ENCODE results near the gene SLC10A7. TPM values are rescaled to one million over a fixed set of nuclear protein-coding genes. Genes with fewer than 3 reads are reported as not detected.

SLC10A7 gene
- total and polyA plus RNA-seq, 9 donors, result 4.0 to 12.4 (median 9.7) TPM

DNA sequence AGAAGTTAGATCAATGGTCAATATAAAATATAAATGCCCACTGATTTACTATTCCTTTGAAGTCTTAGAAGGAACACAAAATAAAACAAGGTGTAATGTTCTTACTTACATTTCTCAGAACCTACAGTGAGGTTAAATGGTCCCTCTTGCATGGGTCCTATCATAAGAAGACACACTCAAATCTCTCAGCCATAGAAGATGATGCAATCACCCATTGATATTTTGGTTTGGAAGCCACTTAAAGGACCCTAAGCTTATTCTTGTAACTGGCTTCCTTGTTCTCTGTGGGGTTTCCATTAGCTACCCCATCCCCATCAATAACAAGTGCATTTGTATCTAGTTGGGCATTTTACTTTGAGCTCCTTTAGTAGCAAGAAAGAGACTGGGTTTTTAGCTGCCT is 292.3 kb downstream of the SLC10A7 start:
- intact Hi-C loops (cut with DNase I), result no loop called here
- H3K4me3 ChIP-seq, result no peak overlapping the region
- no peak for TF ChIP-seq POLR2A (IDR thresholded peaks at IDR 0.05)

GRCh38 chr4:146224326-146224966 is 297.3 kb downstream of the SLC10A7 start:
- Histone ChIP-seq H3K4me3 (no peak overlapping the region), H3K36me3 (no peaks in the 10 kb centered on the region), H3K9me3 (no peaks in the 10 kb centered on the region), H3K27me3 (no peaks in the 10 kb centered on the region), H3K4me1 (ENCODE audit: insufficient read depth) (peaks cover 1% of the 10 kb centered on the region), H3K27ac (no peak overlapping the region)
- TF ChIP-seq, protein P1, sequence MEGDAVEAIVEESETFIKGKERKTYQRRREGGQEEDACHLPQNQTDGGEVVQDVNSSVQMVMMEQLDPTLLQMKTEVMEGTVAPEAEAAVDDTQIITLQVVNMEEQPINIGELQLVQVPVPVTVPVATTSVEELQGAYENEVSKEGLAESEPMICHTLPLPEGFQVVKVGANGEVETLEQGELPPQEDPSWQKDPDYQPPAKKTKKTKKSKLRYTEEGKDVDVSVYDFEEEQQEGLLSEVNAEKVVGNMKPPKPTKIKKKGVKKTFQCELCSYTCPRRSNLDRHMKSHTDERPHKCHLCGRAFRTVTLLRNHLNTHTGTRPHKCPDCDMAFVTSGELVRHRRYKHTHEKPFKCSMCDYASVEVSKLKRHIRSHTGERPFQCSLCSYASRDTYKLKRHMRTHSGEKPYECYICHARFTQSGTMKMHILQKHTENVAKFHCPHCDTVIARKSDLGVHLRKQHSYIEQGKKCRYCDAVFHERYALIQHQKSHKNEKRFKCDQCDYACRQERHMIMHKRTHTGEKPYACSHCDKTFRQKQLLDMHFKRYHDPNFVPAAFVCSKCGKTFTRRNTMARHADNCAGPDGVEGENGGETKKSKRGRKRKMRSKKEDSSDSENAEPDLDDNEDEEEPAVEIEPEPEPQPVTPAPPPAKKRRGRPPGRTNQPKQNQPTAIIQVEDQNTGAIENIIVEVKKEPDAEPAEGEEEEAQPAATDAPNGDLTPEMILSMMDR (IDR thresholded peaks at IDR 0.05), result no peak
- TF ChIP-seq EP300 (IDR thresholded peaks at IDR 0.05), result no peak
- no peak for TF ChIP-seq POLR2A (IDR thresholded peaks at IDR 0.05)
- intact Hi-C loops (cut with DNase I), result no loop called here
- no peak for DNase-seq
- WGBS, 3 donors, result 6 to 17% (median 12%) methylated on average over 8 of the region's 8 CpGs

More for the DNA sequence above, 292.3 kb downstream of the SLC10A7 start:
- Histone ChIP-seq H3K27ac (no peak overlapping the region), H3K36me3 (no peaks in the 10 kb centered on the region), H3K27me3 (no peaks in the 10 kb centered on the region), H3K9me3 (no peaks in the 10 kb centered on the region), H3K4me1 (ENCODE audit: insufficient read depth) (peaks cover 1% of the 10 kb centered on the region)
- DNase-seq, result no peak

- H3K36me3 ChIP-seq, result no peaks in the 10 kb centered on the region
- no peak overlapping the region for H3K4me3 ChIP-seq
- TF ChIP-seq, protein P1 (IDR thresholded peaks at IDR 0.05), result no peak
- no peak for TF ChIP-seq POLR2A (IDR thresholded peaks at IDR 0.05)
- no peak for TF ChIP-seq EP300 (IDR thresholded peaks at IDR 0.05)
- H3K27me3 ChIP-seq, result no peaks in the 10 kb centered on the region
- no peaks in the 10 kb centered on the region for H3K9me3 ChIP-seq
- H3K27ac ChIP-seq, result no peak overlapping the region
- no peak for DNase-seq
- 72 to 84% (median 75%) methylated on average over 8 of the region's 8 CpGs for WGBS, 3 donors
- intact Hi-C loops (cut with DNase I), result no loop called here
- peaks cover 1% of the 10 kb centered on the region for H3K4me1 ChIP-seq (ENCODE audit: insufficient read depth)
Observed at GRCh38 chr4:146222313-146222712, 299.4 kb downstream of the SLC10A7 start.

DNA sequence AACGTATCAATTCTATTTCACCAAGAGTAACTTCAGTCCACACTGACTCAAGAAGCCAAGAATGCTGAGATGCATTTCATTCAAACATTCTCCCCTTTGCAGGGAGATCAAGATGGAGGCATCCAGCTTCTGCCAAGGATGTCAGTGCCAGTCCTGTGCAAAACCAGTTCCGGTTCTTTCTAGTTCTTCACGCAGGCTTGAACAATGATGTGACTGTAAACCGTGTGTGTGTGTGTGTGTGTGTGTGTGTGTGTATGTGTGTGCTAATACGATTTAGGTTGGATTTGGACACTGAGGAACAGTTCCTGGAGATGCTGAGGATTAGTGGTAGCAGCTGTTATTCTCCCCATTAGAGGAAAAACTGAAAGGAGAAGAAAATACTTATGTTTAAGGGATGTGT is 307.5 kb downstream of the SLC10A7 start, which contains the start of gene REELD1:
REELD1 (plus strand) TSS at position 301 of the 400 bp plus-strand sequence. CDS start 2,415 bp downstream, outside the sequence.
- TF ChIP-seq POLR2A (IDR thresholded peaks at IDR 0.05) (no peak), EP300 (IDR thresholded peaks at IDR 0.05) (no peak)
- TF ChIP-seq, protein P1 (IDR thresholded peaks at IDR 0.05), result no peak
- no peak within 1 kb of the TSS for H3K27ac ChIP-seq
- intact Hi-C loops (cut with DNase I), result no loop called here
- peaks cover 2% of the 10 kb centered on the region for H3K4me1 ChIP-seq (ENCODE audit: insufficient read depth)
- H3K4me3 ChIP-seq, result no peak within 1 kb of the TSS
- H3K9me3 ChIP-seq, result no peaks in the 10 kb centered on the region
- DNase-seq, result no peak
- no peaks in the 10 kb centered on the region for H3K27me3 ChIP-seq
- no peaks in the 10 kb centered on the region for H3K36me3 ChIP-seq
- 76 to 93% (median 89%) methylated on average over 5 of the region's 5 CpGs for WGBS, 3 donors

DNA sequence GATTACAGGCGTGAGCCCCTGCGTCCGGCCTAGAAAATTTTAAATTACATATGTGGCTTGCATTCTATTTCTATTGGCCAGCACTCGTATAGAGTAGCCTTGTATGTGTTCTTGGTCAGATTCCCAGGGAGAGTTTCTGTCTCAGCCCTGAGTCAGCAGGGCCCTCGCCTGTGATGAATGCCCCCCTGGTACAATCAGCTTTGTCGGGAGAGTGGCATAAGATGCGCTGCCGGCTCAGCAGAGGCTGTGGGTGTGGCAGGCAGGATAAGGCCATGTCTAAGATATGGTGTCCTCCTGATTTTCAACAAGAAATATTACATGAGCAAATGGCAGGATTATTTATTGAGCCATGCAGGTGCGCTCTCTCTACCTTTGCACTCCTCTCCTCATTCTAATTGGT is 309.0 kb downstream of the SLC10A7 start:
- no peaks in the 10 kb centered on the region for H3K27me3 ChIP-seq
- H3K4me3 ChIP-seq, result no peak overlapping the region
- H3K9me3 ChIP-seq, result no peaks in the 10 kb centered on the region
- TF ChIP-seq, protein P1 (IDR thresholded peaks at IDR 0.05), result no peak
- TF ChIP-seq POLR2A (IDR thresholded peaks at IDR 0.05) (no peak), EP300 (IDR thresholded peaks at IDR 0.05) (no peak)
- WGBS, 3 donors, result 86 to 94% (median 91%) methylated on average over 9 of the region's 9 CpGs
- peaks cover 2% of the 10 kb centered on the region for H3K4me1 ChIP-seq (ENCODE audit: insufficient read depth)
- no peak overlapping the region for H3K27ac ChIP-seq
- intact Hi-C loops (cut with DNase I), result no loop called here
- DNase-seq, result no peak
- no peaks in the 10 kb centered on the region for H3K36me3 ChIP-seq

Data from ovary (tissue), 9 donors.